Stromal cell of bone marrow (primary cell): ENCODE measurements around the gene FRMD7.

Source experiments
- DNase-seq: peaks from one replicate; pipeline ENCODE4 v3.0.0-alpha.2; 2012; ENCODE audit warnings: low read depth

Gene FRMD7

DNA sequence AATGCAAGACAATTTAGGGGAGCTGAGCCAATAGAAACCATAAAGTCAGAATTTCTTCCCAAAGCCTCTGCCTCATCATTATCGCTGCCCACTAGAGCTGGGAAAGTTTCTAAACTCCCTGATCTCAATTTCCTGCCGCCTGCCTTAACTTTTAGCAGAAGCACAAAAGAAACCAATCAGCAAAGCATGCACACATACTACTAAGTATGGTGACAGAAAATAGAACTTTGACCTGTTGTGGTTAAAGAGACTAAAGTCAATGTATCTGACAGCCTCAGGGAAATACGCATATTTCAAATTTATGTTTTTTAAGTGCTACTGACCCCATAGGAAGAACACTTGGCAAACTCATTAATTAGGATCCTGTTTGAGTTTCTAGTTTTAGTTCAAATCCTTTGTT is 94.7 kb downstream of the FRMD7 start:
- no peak for DNase-seq

DNA sequence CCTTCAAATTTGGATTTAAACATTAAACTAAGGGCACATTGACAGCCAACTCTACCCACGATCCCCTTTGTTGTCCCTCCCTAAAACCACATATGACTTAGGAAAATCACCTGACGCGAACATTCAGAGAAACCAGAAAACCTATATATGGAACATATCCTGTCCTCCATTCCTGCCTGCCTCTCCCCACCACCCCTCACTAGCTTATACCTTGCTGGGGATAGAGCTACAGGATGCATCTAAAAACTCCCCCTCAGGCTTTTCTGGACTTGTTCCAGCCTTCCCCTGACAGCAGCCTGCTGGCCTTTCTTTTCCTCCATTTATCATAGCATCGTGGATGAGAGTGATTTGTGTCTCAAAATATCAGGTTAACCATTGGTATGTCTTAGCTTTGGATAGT is 96.0 kb downstream of the FRMD7 start:
- DNase-seq = no peak

DNA sequence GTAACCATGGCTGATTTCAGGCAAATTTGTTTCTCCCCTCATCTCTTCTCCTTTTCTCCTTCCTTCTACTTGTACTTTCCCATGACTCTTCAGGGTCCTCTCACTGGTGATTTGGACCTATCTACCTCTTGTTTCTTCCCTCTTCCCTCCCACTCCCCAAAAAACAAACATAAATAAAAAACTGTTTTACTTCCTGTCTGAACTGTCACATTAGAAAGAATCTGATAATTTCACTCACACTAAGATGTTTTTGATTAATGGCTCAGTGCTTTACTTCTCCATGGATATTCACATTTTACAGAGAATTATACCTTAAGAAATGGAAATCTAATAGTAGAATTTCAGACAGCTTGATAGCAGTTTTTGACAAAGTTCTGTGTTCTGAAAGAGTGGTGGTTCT is 97.6 kb downstream of the FRMD7 start:
- DNase-seq = no peak
